GM19372 (cell line): ENCODE measurements around the gene ATP8B3.
A peak's percentile ranks its signal among the peaks of the same experiment; 100 is the strongest.

Source experiments
- ATAC-seq: cut with Tn5 transposase; IDR thresholded peaks from one replicate; pipeline ENCODE4 v1.9.1; 2021; ENCODE audit warnings: mild to moderate bottlenecking, low read depth, moderate library complexity; ENCODE audit not compliant: unreplicated experiment

The ATP8B3 gene

GRCh38 chr19:1811942-1812425 is at the start of gene ATP8B3:
TSS of gene ATP8B3 (minus strand) at chr19:1812276. CDS start at chr19:1811736, 540 bp downstream.
- no peak for ATAC-seq

- ATAC-seq, result no peak
Observed at GRCh38 chr19:1861599-1862031, 49.5 kb upstream of the ATP8B3 start.

GRCh38 chr19:1860821-1861598 is 48.9 kb upstream of the ATP8B3 start:
- ATAC-seq, result no peak

- no peak for ATAC-seq
Observed at GRCh38 chr19:1860042-1860775, 48.1 kb upstream of the ATP8B3 start.

- ATAC-seq, result no peak
Observed at GRCh38 chr19:1859331-1859781, 47.3 kb upstream of the ATP8B3 start.

GRCh38 chr19:1858412-1859081 is 46.5 kb upstream of the ATP8B3 start:
- ATAC-seq, result no peak

- ATAC-seq, result no peak
Observed at GRCh38 chr19:1857648-1858326, 45.7 kb upstream of the ATP8B3 start.

GRCh38 chr19:1856698-1857603 is 44.9 kb upstream of the ATP8B3 start:
- ATAC-seq, result no peak

- no peak for ATAC-seq
Observed at GRCh38 chr19:1856345-1856697, 44.2 kb upstream of the ATP8B3 start.

- peak; percentile 3 for ATAC-seq
Observed at GRCh38 chr19:1855828-1856255, 43.8 kb upstream of the ATP8B3 start.

GRCh38 chr19:1855040-1855827 is 43.2 kb upstream of the ATP8B3 start:
- peak; percentile 57 for ATAC-seq

- ATAC-seq, result no peak
Observed at GRCh38 chr19:1854542-1855039, 42.5 kb upstream of the ATP8B3 start.

GRCh38 chr19:1854039-1854541 is 42.0 kb upstream of the ATP8B3 start:
- ATAC-seq, result no peak

GRCh38 chr19:1853295-1854038 is 41.4 kb upstream of the ATP8B3 start:
- no peak for ATAC-seq

- no peak for ATAC-seq
Observed at GRCh38 chr19:1852581-1853128, 40.6 kb upstream of the ATP8B3 start.

GRCh38 chr19:1851654-1852580 is 39.8 kb upstream of the ATP8B3 start:
- no peak for ATAC-seq
